ENCODE results near the gene BTRC. TPM values are rescaled to one million over a fixed set of nuclear protein-coding genes. Genes with fewer than 3 reads are reported as not detected.

BTRC gene
- total RNA-seq, 1 donor from 2014 or later = 21.0 TPM

GRCh38 chr10:101567165-101568006, 213.4 kb downstream of the BTRC start:
- no peak for DNase-seq (ENCODE audit: low spot score)
- no peak overlapping the region for H3K4me3 Mint-ChIP-seq (ENCODE audit: low read depth)
- intact Hi-C loops (cut with micrococcal nuclease) = no loop called here
- peaks cover 53% of the 10 kb centered on the region for H3K27me3 Mint-ChIP-seq (ENCODE audit: low read depth)
- H3K4me1 Mint-ChIP-seq (ENCODE audit: low read depth) = peaks cover 13% of the 10 kb centered on the region
- no peaks in the 10 kb centered on the region for H3K36me3 Mint-ChIP-seq (ENCODE audit: low read depth)
- H3K9me3 Mint-ChIP-seq = no peaks in the 10 kb centered on the region
- no peak overlapping the region for H3K27ac Mint-ChIP-seq

GRCh38 chr10:101568054-101568745, 214.2 kb downstream of the BTRC start:
- intact Hi-C loops (cut with micrococcal nuclease) = no loop called here

GRCh38 chr10:101569323-101569621, 215.3 kb downstream of the BTRC start:
- Mint-ChIP-seq H3K4me3 (ENCODE audit: low read depth) (no peak overlapping the region), H3K27me3 (ENCODE audit: low read depth) (peaks cover 48% of the 10 kb centered on the region), H3K27ac (no peak overlapping the region), H3K4me1 (ENCODE audit: low read depth) (peaks cover 13% of the 10 kb centered on the region), H3K36me3 (ENCODE audit: low read depth) (no peaks in the 10 kb centered on the region), H3K9me3 (no peaks in the 10 kb centered on the region)
- intact Hi-C loops (cut with micrococcal nuclease) = no loop called here
- DNase-seq (ENCODE audit: low spot score) = no peak

More at GRCh38 chr10:101568054-101568745, 214.2 kb downstream of the BTRC start:
- no peaks in the 10 kb centered on the region for H3K9me3 Mint-ChIP-seq
- H3K4me3 Mint-ChIP-seq (ENCODE audit: low read depth) = no peak overlapping the region
- no peak overlapping the region for H3K27ac Mint-ChIP-seq
- no peaks in the 10 kb centered on the region for H3K36me3 Mint-ChIP-seq (ENCODE audit: low read depth)
- H3K27me3 Mint-ChIP-seq (ENCODE audit: low read depth) = peaks cover 53% of the 10 kb centered on the region
- H3K4me1 Mint-ChIP-seq (ENCODE audit: low read depth) = peaks cover 13% of the 10 kb centered on the region
- no peak for DNase-seq (ENCODE audit: low spot score)

GRCh38 chr10:101569622-101570427, 215.9 kb downstream of the BTRC start:
- H3K4me1 Mint-ChIP-seq (ENCODE audit: low read depth) = peaks cover 13% of the 10 kb centered on the region
- intact Hi-C loops (cut with micrococcal nuclease) = loop anchor here (2.0 to 5.0 kb wide), 2 partner anchors 273 to 355 kb away; no protein-coding TSS in a partner anchor

GRCh38 chr10:101570428-101571270, 216.7 kb downstream of the BTRC start:
- H3K9me3 Mint-ChIP-seq = no peaks in the 10 kb centered on the region
- H3K4me1 Mint-ChIP-seq (ENCODE audit: low read depth) = peaks cover 13% of the 10 kb centered on the region
- H3K27ac Mint-ChIP-seq = no peak overlapping the region
- intact Hi-C loops (cut with micrococcal nuclease) = loop anchor here (2.0 to 5.0 kb wide), 2 partner anchors 273 to 356 kb away; no protein-coding TSS in a partner anchor
- peak overlapping the region; percentile 41 for H3K4me3 Mint-ChIP-seq (ENCODE audit: low read depth)
- H3K27me3 Mint-ChIP-seq (ENCODE audit: low read depth) = peaks cover 38% of the 10 kb centered on the region
- no peaks in the 10 kb centered on the region for H3K36me3 Mint-ChIP-seq (ENCODE audit: low read depth)
- DNase-seq (ENCODE audit: low spot score) = no peak

More at GRCh38 chr10:101569622-101570427, 215.9 kb downstream of the BTRC start:
- peaks cover 47% of the 10 kb centered on the region for H3K27me3 Mint-ChIP-seq (ENCODE audit: low read depth)
- H3K36me3 Mint-ChIP-seq (ENCODE audit: low read depth) = no peaks in the 10 kb centered on the region
- no peaks in the 10 kb centered on the region for H3K9me3 Mint-ChIP-seq
- no peak overlapping the region for H3K27ac Mint-ChIP-seq
- peak overlapping the region; percentile 71 for H3K4me3 Mint-ChIP-seq (ENCODE audit: low read depth)
- peak; percentile 70 for DNase-seq (ENCODE audit: low spot score)

GRCh38 chr10:101571271-101571925, 217.4 kb downstream of the BTRC start:
- Mint-ChIP-seq H3K36me3 (ENCODE audit: low read depth) (no peaks in the 10 kb centered on the region), H3K27me3 (ENCODE audit: low read depth) (peaks cover 31% of the 10 kb centered on the region), H3K4me1 (ENCODE audit: low read depth) (peaks cover 10% of the 10 kb centered on the region), H3K9me3 (no peaks in the 10 kb centered on the region), H3K27ac (no peak overlapping the region), H3K4me3 (ENCODE audit: low read depth) (peak overlapping the region; percentile 27)
- DNase-seq (ENCODE audit: low spot score) = no peak
- intact Hi-C loops (cut with micrococcal nuclease) = loop anchor here (2.0 to 5.0 kb wide), 2 partner anchors 274 to 357 kb away; no protein-coding TSS in a partner anchor

GRCh38 chr10:101572126-101572525, 218.2 kb downstream of the BTRC start:
- H3K27me3 Mint-ChIP-seq (ENCODE audit: low read depth) = peaks cover 26% of the 10 kb centered on the region
- intact Hi-C loops (cut with micrococcal nuclease) = loop anchor here (5.0 kb wide), 1 partner anchor 275 kb away; no protein-coding TSS in a partner anchor
- peaks cover 8% of the 10 kb centered on the region for H3K4me1 Mint-ChIP-seq (ENCODE audit: low read depth)
- no peaks in the 10 kb centered on the region for H3K9me3 Mint-ChIP-seq
- no peaks in the 10 kb centered on the region for H3K36me3 Mint-ChIP-seq (ENCODE audit: low read depth)
- no peak overlapping the region for H3K27ac Mint-ChIP-seq
- no peak for DNase-seq (ENCODE audit: low spot score)
- no peak overlapping the region for H3K4me3 Mint-ChIP-seq (ENCODE audit: low read depth)

GRCh38 chr10:101572785-101573184, 218.8 kb downstream of the BTRC start:
- intact Hi-C loops (cut with micrococcal nuclease) = loop anchor here (5.0 kb wide), 1 partner anchor 275 kb away; no protein-coding TSS in a partner anchor
- peaks cover 3% of the 10 kb centered on the region for H3K4me1 Mint-ChIP-seq (ENCODE audit: low read depth)
- no peak overlapping the region for H3K27ac Mint-ChIP-seq
- no peak overlapping the region for H3K4me3 Mint-ChIP-seq (ENCODE audit: low read depth)
- DNase-seq (ENCODE audit: low spot score) = no peak
- H3K9me3 Mint-ChIP-seq = no peaks in the 10 kb centered on the region
- no peaks in the 10 kb centered on the region for H3K36me3 Mint-ChIP-seq (ENCODE audit: low read depth)
- peaks cover 19% of the 10 kb centered on the region for H3K27me3 Mint-ChIP-seq (ENCODE audit: low read depth)

GRCh38 chr10:101573885-101574753, 220.2 kb downstream of the BTRC start:
- no peaks in the 10 kb centered on the region for H3K9me3 Mint-ChIP-seq

GRCh38 chr10:101575091-101575490, 221.1 kb downstream of the BTRC start:
- Mint-ChIP-seq H3K27ac (no peak overlapping the region), H3K27me3 (ENCODE audit: low read depth) (no peaks in the 10 kb centered on the region), H3K4me3 (ENCODE audit: low read depth) (no peak overlapping the region), H3K36me3 (ENCODE audit: low read depth) (peaks cover 3% of the 10 kb centered on the region), H3K4me1 (ENCODE audit: low read depth) (peaks cover 3% of the 10 kb centered on the region), H3K9me3 (no peaks in the 10 kb centered on the region)
- intact Hi-C loops (cut with micrococcal nuclease) = no loop called here
- DNase-seq (ENCODE audit: low spot score) = no peak

More at GRCh38 chr10:101573885-101574753, 220.2 kb downstream of the BTRC start:
- no peak overlapping the region for H3K27ac Mint-ChIP-seq
- H3K4me1 Mint-ChIP-seq (ENCODE audit: low read depth) = peaks cover 3% of the 10 kb centered on the region
- H3K36me3 Mint-ChIP-seq (ENCODE audit: low read depth) = no peaks in the 10 kb centered on the region
- DNase-seq (ENCODE audit: low spot score) = no peak
- peaks cover 7% of the 10 kb centered on the region for H3K27me3 Mint-ChIP-seq (ENCODE audit: low read depth)
- no peak overlapping the region for H3K4me3 Mint-ChIP-seq (ENCODE audit: low read depth)
- intact Hi-C loops (cut with micrococcal nuclease) = loop anchor here (5.0 kb wide), 1 partner anchor 277 kb away; no protein-coding TSS in a partner anchor

All from activated T-helper 2 cell treated with anti-CD3 and anti-CD28 coated beads, Interferon-gamma antibody, Interleukin-2, Interleukin-4, amounts not matched to agents 10 μg/mL and 5 μg/mL and 100 μg/mL, durations not matched to agents 14 hours and 24 hours and 36 hours (primary cell).